GM12878 (cell line): ENCODE results near the gene PGRMC1. TPM values are rescaled to one million over a fixed set of nuclear protein-coding genes. Genes with fewer than 3 reads are reported as not detected.
"Not testable (repeated sequence)": the region's sequence is repeated elsewhere in the genome, so short reads cannot be mapped to it uniquely, and the experiment has no call there.

ENCODE experiments used
- ATAC-seq: fragments of 200-7000 bp; cut with Tn5 transposase; 3 replicates; pipeline ENCODE4 v1.9.1; 2020; ENCODE audit warnings: mild to moderate bottlenecking, moderate library complexity
- BruUV-seq: library from RNA; stranded (reverse); fragments of 400-500 nt; replicated peaks from 2 replicates; lab custom pipeline; 2021; lab: Mats Ljungman, UMichigan
- CTCF ChIA-PET: fragments of 300-600 bp; sonication (Branson Sonifier 250); formaldehyde crosslinking; extraction: SDS; loops from one replicate; lab custom pipeline; 2021; ENCODE audit warnings: inconsistent platforms; lab: Yijun Ruan, JAX
- POLR2A ChIA-PET: fragments of 350-600 bp; formaldehyde crosslinking; extraction: SDS; loops from one replicate; lab custom pipeline; 2021; ENCODE audit warnings: inconsistent platforms; lab: Charles Lee
- RAD21 ChIA-PET: fragments of 300-600 bp; sonication (Branson Sonifier 250); formaldehyde crosslinking; loops from one replicate; lab custom pipeline; 2023; ENCODE audit warnings: antibody characterized with exemption; ENCODE audit not compliant: unreplicated experiment; lab: Charles Lee
- SMC1A ChIA-PET: fragments of 300-600 bp; sonication (Branson Sonifier 250); formaldehyde crosslinking; loops from one replicate; lab custom pipeline; 2023; ENCODE audit not compliant: unreplicated experiment, uncharacterized antibody; lab: Charles Lee
- DNase-seq: peaks from one replicate; pipeline ENCODE4 v3.0.0-alpha.2; 2011; ENCODE audit warnings: low read depth, low spot score
- FAIRE-seq: peaks from 3 replicates; lab custom pipeline; 2011; peaks lifted over from hg19 to GRCh38; lab: Jason Lieb, UNC
- H2AFZ ChIP-seq: 2 replicates; pipeline ENCODE4 v1.6.0; 2011; ENCODE audit warnings: low read depth, low read length, control low read depth; ENCODE audit not compliant: control insufficient read depth
- H3K27ac ChIP-seq: 2 replicates; pipeline ENCODE4 v1.5.1; 2011; ENCODE audit warnings: control low read depth; ENCODE audit not compliant: control insufficient read depth, insufficient read depth
- H3K27me3 ChIP-seq, 2 experiments: replicated peaks in 1 of 2; 2 replicates each; pipeline versions ENCODE4 v1.6.0 to v1.6.1; 2011; ENCODE audit warnings: low read length in 1 of 2; ENCODE audit not compliant: control insufficient read depth in 2 of 2, insufficient read depth in 2 of 2
- H3K36me3 ChIP-seq, 2 experiments: 2 replicates each; pipeline ENCODE4 v1.5.1; 2011; ENCODE audit warnings: low read length in 1 of 2; ENCODE audit not compliant: control insufficient read depth in 2 of 2, insufficient read depth in 2 of 2
- H3K4me1 ChIP-seq: 2 replicates; pipeline ENCODE4 v1.6.1; 2011; ENCODE audit warnings: mild to moderate bottlenecking, low read length, moderate library complexity, mixed read lengths; ENCODE audit not compliant: control insufficient read depth, insufficient read depth
- H3K4me2 ChIP-seq: 2 replicates; pipeline ENCODE4 v1.6.0; 2011; ENCODE audit warnings: control low read depth; ENCODE audit not compliant: control insufficient read depth, insufficient read depth
- H3K4me3 ChIP-seq: fragments of 200-600 bp; sonication (generic); 2 replicates; pipeline ENCODE4 v1.5.1; 2016
- H3K79me2 ChIP-seq: 2 replicates; pipeline ENCODE4 v1.6.0; 2011; ENCODE audit warnings: low read length; ENCODE audit not compliant: control insufficient read depth, insufficient read depth
- H3K9ac ChIP-seq: 2 replicates; pipeline ENCODE4 v1.8.0; 2011; ENCODE audit warnings: low read length, control low read depth, mixed read lengths; ENCODE audit not compliant: control insufficient read depth, insufficient read depth
- H3K9me3 ChIP-seq: replicated peaks from 3 replicates; pipeline ENCODE4 v1.5.1; 2011; ENCODE audit warnings: mild to moderate bottlenecking, low read length; ENCODE audit not compliant: control insufficient read depth, insufficient read depth
- H4K20me1 ChIP-seq: 2 replicates; pipeline ENCODE4 v1.6.0; 2011; ENCODE audit not compliant: control insufficient read depth, insufficient read depth
- YBX1 ChIP-seq: fragments of 450-650 bp; IDR thresholded peaks from 2 replicates; pipeline ENCODE4 v1.6.1; 2016; ENCODE audit warnings: antibody characterized with exemption
- whole genome bisulfite sequencing: methylation state at CpG from one replicate; pipeline ENCODE4 v1.1.6; 2016; ENCODE audit warnings: low lambda C conversion rate; ENCODE audit not compliant: insufficient replicate concordance, insufficient coverage; ENCODE audit errors: missing lambda C conversion rate; 5-methylcytosine and 5-hydroxymethylcytosine counted together
- in situ Hi-C: fragments of 300-500 bp; cut with MboI; formaldehyde crosslinking; loops from 9 replicates; pipeline ENCODE4 v1.14.3; 2018; ENCODE audit warnings: mixed read lengths
- intact Hi-C: fragments of 100-400 bp; cut with micrococcal nuclease; formaldehyde crosslinking; loops from one replicate; pipeline ENCODE4 v1.14.2; 2022; ENCODE audit not compliant: unreplicated experiment
- polyA plus RNA-seq, 11 experiments: library from polyadenylated mRNA; depleted of rRNA in 4 of 11; unstranded in 6 of 11; stranded (reverse) in 5 of 11; fragments of >200 nt; fragmentation: Nextera tagmentation in 4 of 11; fragmentation: Illumina TruSeq in 1 of 11; extraction: Ambion mirVana in 4 of 11; extraction: Trizol in 1 of 11; gene quantifications; 1 replicate in 1 of 11; 2 replicates in 10 of 11; pipeline versions ENCODE4 v1.2.1 to v1.2.3, GENCODE V29; 2011 to 2016; ENCODE audit warnings: inconsistent platforms in 2 of 11, missing spikeins in 2 of 11, low read depth in 1 of 11
- total RNA-seq, 4 experiments: library from RNA; depleted of rRNA in 3 of 4; stranded (reverse); fragments of >200 nt in 3 of 4; fragmentation: Illumina TruSeq in 1 of 4; extraction: Trizol in 1 of 4; gene quantifications; 2 replicates each; pipeline versions ENCODE4 v1.2.1 to v1.2.3, GENCODE V29; 2013 to 2021
- TF ChIP-seq, protein P1 (sequence below), 3 experiments: IDR thresholded peaks in 2 of 3; conservative IDR thresholded peaks in 1 of 3; 2 replicates each; pipeline ENCODE4 v1.5.1; 2011; ENCODE audit warnings: low read depth in 3 of 3, low read length in 3 of 3, mild to moderate bottlenecking in 3 of 3, control low read depth in 2 of 3, moderate library complexity in 2 of 3, inconsistent platforms in 1 of 3, mixed read lengths in 1 of 3; ENCODE audit not compliant: control insufficient read depth in 2 of 3, insufficient read depth in 1 of 3; ENCODE audit errors: extremely low read depth in 1 of 3

Gene PGRMC1
- total and polyA plus RNA-seq, 10 of the 15 experiments (the other 5 are each of a cell fraction or from before 2014, with no cell fraction given): 13.6 to 60.9 (median 43.3) TPM

DNA sequence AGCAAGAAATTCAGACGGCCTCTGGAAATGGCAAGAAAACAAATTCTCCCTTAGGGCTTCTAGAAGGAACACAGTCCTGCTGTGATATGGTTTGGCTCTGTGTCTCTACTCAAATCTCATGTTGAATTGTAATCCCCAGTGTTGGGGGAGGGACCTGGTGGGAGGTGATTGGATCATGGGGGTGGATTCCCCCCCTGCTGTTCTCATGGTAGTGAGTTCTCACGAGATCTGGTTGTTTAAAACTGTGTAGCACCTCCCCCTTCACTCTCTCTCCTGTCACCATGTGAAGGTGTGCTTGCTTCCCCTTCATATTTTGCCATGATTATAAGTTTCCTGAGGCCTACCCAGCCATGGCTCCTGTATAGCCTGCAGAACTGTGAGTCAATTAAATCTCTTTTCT, 55.2 kb downstream of the PGRMC1 start:
- H3K27me3 ChIP-seq, POLR2A ChIA-PET, CTCF ChIA-PET, H3K79me2 ChIP-seq, H4K20me1 ChIP-seq, H3K27ac ChIP-seq, H3K9me3 ChIP-seq, intact Hi-C loops, ATAC-seq, BruUV-seq, H3K9ac ChIP-seq, DNase-seq, H3K4me1 ChIP-seq, SMC1A ChIA-PET, H2AFZ ChIP-seq, FAIRE-seq, H3K4me2 ChIP-seq, H3K36me3 ChIP-seq, RAD21 ChIA-PET, H3K4me3 ChIP-seq, in situ Hi-C loops: not testable (repeated sequence)
- WGBS: 22% methylated on average over 2 of the region's 2 CpGs

DNA sequence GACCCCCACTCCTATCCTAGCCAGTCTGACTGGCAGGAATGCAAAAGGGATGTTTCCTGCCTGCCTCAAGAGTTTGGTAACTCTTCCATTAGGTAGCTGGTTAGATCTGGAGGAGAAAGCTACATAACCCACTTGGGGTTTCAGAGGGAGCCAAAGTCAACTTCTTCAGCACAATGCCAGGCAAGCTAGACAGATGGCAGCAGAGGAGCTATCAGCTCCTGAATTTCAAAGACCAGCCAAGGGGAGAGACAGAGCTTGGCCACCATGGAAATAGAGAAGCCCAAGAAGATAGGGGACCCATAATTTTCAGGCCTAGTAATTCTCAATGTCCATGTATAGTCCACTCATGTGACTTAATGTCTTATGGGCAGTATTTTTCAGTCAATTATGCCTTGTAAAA, 56.4 kb downstream of the PGRMC1 start:
- SMC1A ChIA-PET: no interaction called here
- no peak for DNase-seq
- POLR2A ChIA-PET: no interaction called here
- Histone ChIP-seq H3K36me3 (no peaks in the 10 kb centered on the region), H3K9me3 (no peaks in the 10 kb centered on the region), H3K4me2 (no peak overlapping the region), H3K27ac (no peak overlapping the region), H3K4me1 (no peaks in the 10 kb centered on the region), H3K4me3 (no peak overlapping the region), H3K79me2 (no peaks in the 10 kb centered on the region), H3K9ac (no peak overlapping the region), H4K20me1 (no peaks in the 10 kb centered on the region), H3K27me3 (peaks cover 0 to 3% of the 10 kb centered on the region in 2 experiments; a peak in 1 of 4 replicates), H2AFZ (no peak overlapping the region)
- in situ Hi-C loops (no loop called here), intact Hi-C loops (no loop called here)
- RAD21 ChIA-PET: interaction anchor here (0.9 to 1.4 kb wide), 2 partner anchors 197 to 220 kb away, joined by 3 read pairs; no protein-coding TSS in a partner anchor
- BruUV-seq: no TSS peak
- TF ChIP-seq YBX1: no peak
- TF ChIP-seq, protein P1, sequence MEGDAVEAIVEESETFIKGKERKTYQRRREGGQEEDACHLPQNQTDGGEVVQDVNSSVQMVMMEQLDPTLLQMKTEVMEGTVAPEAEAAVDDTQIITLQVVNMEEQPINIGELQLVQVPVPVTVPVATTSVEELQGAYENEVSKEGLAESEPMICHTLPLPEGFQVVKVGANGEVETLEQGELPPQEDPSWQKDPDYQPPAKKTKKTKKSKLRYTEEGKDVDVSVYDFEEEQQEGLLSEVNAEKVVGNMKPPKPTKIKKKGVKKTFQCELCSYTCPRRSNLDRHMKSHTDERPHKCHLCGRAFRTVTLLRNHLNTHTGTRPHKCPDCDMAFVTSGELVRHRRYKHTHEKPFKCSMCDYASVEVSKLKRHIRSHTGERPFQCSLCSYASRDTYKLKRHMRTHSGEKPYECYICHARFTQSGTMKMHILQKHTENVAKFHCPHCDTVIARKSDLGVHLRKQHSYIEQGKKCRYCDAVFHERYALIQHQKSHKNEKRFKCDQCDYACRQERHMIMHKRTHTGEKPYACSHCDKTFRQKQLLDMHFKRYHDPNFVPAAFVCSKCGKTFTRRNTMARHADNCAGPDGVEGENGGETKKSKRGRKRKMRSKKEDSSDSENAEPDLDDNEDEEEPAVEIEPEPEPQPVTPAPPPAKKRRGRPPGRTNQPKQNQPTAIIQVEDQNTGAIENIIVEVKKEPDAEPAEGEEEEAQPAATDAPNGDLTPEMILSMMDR (IDR thresholded peaks at IDR 0.05 in 2 of 3, conservative IDR thresholded peaks at IDR 0.05 in 1 of 3; ENCODE audit: control insufficient read depth in 2 of 3, extremely low read depth in 1 of 3, insufficient read depth in 1 of 3, low read depth in 3 of 3, low read length in 3 of 3): peak in 2 of 3 experiments; percentile 13 to 17; a peak in 2 of 6 replicates
- no peak for FAIRE-seq
- ATAC-seq: no peak
- CTCF ChIA-PET: interaction anchor here (0.6 to 1.0 kb wide), 3 partner anchors 14 to 220 kb away, joined by 3 to 4 read pairs (median 4); no protein-coding TSS in a partner anchor

Other genes starting within 250 kb of the PGRMC1 start
- gene CT47C1, start 163.3 kb upstream of the PGRMC1 start, total RNA-seq (2014; rRNA removed): not detected in 2 replicates
- gene CT47C1, start 163.3 kb upstream of the PGRMC1 start, total RNA-seq (2014; rRNA removed; fragmentation: Illumina TruSeq; extraction: Trizol): not detected in 2 replicates
- gene CT47C1, start 163.3 kb upstream of the PGRMC1 start, total RNA-seq (2021): not detected in 2 replicates
- gene CT47C1, start 163.3 kb upstream of the PGRMC1 start, polyA plus RNA-seq (2011; rRNA removed): not detected in 2 replicates
- gene CT47C1, start 163.3 kb upstream of the PGRMC1 start, polyA plus RNA-seq (2014; fragmentation: Illumina TruSeq; extraction: Trizol): not detected in 2 replicates
- not detected for gene CT47C1, start 163.3 kb upstream of the PGRMC1 start, polyA plus RNA-seq (2014; fragmentation: Nextera tagmentation; extraction: Ambion mirVana)
- gene CT47C1, start 163.3 kb upstream of the PGRMC1 start, polyA plus RNA-seq (2014; rRNA removed): not detected in 2 replicates
- gene CT47C1, start 163.3 kb upstream of the PGRMC1 start, polyA plus RNA-seq (2016; fragmentation: Nextera tagmentation; extraction: Ambion mirVana): not detected
- not detected in 2 replicates for gene KIAA1210, start 108.5 kb upstream of the PGRMC1 start, total RNA-seq (2014; rRNA removed)
- gene KIAA1210, start 108.5 kb upstream of the PGRMC1 start, total RNA-seq (2014; rRNA removed; fragmentation: Illumina TruSeq; extraction: Trizol): not detected in 2 replicates
- not detected in 2 replicates for gene KIAA1210, start 108.5 kb upstream of the PGRMC1 start, total RNA-seq (2021)
- gene KIAA1210, start 108.5 kb upstream of the PGRMC1 start, polyA plus RNA-seq (2011; rRNA removed): 0.01 TPM in 2 replicates
- 0.03 TPM in 1 of 2 replicates, not detected in the other for gene KIAA1210, start 108.5 kb upstream of the PGRMC1 start, polyA plus RNA-seq (2014; fragmentation: Illumina TruSeq; extraction: Trizol)
- gene KIAA1210, start 108.5 kb upstream of the PGRMC1 start, polyA plus RNA-seq (2014; fragmentation: Nextera tagmentation; extraction: Ambion mirVana): not detected
- not detected in 2 replicates for gene KIAA1210, start 108.5 kb upstream of the PGRMC1 start, polyA plus RNA-seq (2014; rRNA removed)
- not detected for gene KIAA1210, start 108.5 kb upstream of the PGRMC1 start, polyA plus RNA-seq (2016; fragmentation: Nextera tagmentation; extraction: Ambion mirVana)
- gene SLC25A43, start 163.1 kb downstream of the PGRMC1 start, total RNA-seq (2014; rRNA removed): 9.1 and 11.4 TPM in 2 replicates
- 7.8 and 8.7 TPM in 2 replicates for gene SLC25A43, start 163.1 kb downstream of the PGRMC1 start, total RNA-seq (2014; rRNA removed; fragmentation: Illumina TruSeq; extraction: Trizol)
- gene SLC25A43, start 163.1 kb downstream of the PGRMC1 start, total RNA-seq (2021): 7.9 and 8.2 TPM in 2 replicates
- 6.9 and 7.0 TPM in 2 replicates for gene SLC25A43, start 163.1 kb downstream of the PGRMC1 start, polyA plus RNA-seq (2011; rRNA removed)
- gene SLC25A43, start 163.1 kb downstream of the PGRMC1 start, polyA plus RNA-seq (2014; fragmentation: Illumina TruSeq; extraction: Trizol): 13.5 and 16.6 TPM in 2 replicates
- 1 to 10 TPM; 2.5 to 3.0 TPM for gene SLC25A43, start 163.1 kb downstream of the PGRMC1 start, polyA plus RNA-seq (2014; fragmentation: Nextera tagmentation; extraction: Ambion mirVana)
- gene SLC25A43, start 163.1 kb downstream of the PGRMC1 start, polyA plus RNA-seq (2014; rRNA removed): 6.5 and 6.8 TPM in 2 replicates
- 1 to 10 TPM; 6.3 to 6.7 TPM for gene SLC25A43, start 163.1 kb downstream of the PGRMC1 start, polyA plus RNA-seq (2016; fragmentation: Nextera tagmentation; extraction: Ambion mirVana)
- gene SLC25A5, start 232.2 kb downstream of the PGRMC1 start, total RNA-seq (2014; rRNA removed): 397 and 425 TPM in 2 replicates
- gene SLC25A5, start 232.2 kb downstream of the PGRMC1 start, total RNA-seq (2014; rRNA removed; fragmentation: Illumina TruSeq; extraction: Trizol): 361 and 366 TPM in 2 replicates
- gene SLC25A5, start 232.2 kb downstream of the PGRMC1 start, total RNA-seq (2021): 625 and 628 TPM in 2 replicates
- gene SLC25A5, start 232.2 kb downstream of the PGRMC1 start, polyA plus RNA-seq (2011; rRNA removed): 282 and 438 TPM in 2 replicates
- 464 and 490 TPM in 2 replicates for gene SLC25A5, start 232.2 kb downstream of the PGRMC1 start, polyA plus RNA-seq (2014; fragmentation: Illumina TruSeq; extraction: Trizol)
- gene SLC25A5, start 232.2 kb downstream of the PGRMC1 start, polyA plus RNA-seq (2014; fragmentation: Nextera tagmentation; extraction: Ambion mirVana): 1,000 to 10,000 TPM; 2,068 to 3,863 TPM
- 602 and 608 TPM in 2 replicates for gene SLC25A5, start 232.2 kb downstream of the PGRMC1 start, polyA plus RNA-seq (2014; rRNA removed)
- 100 to 1,000 TPM; 665 to 690 TPM for gene SLC25A5, start 232.2 kb downstream of the PGRMC1 start, polyA plus RNA-seq (2016; fragmentation: Nextera tagmentation; extraction: Ambion mirVana)